HG02588 (cell line): ENCODE data around the gene SLCO4C1.
A peak's percentile ranks its signal among the peaks of the same experiment; 100 is the strongest.

ENCODE experiments used
- ATAC-seq: cut with Tn5 transposase; IDR thresholded peaks from one replicate; pipeline ENCODE4 v1.9.1; 2021; ENCODE audit warnings: mild to moderate bottlenecking, moderate library complexity; ENCODE audit not compliant: unreplicated experiment

Gene SLCO4C1

DNA sequence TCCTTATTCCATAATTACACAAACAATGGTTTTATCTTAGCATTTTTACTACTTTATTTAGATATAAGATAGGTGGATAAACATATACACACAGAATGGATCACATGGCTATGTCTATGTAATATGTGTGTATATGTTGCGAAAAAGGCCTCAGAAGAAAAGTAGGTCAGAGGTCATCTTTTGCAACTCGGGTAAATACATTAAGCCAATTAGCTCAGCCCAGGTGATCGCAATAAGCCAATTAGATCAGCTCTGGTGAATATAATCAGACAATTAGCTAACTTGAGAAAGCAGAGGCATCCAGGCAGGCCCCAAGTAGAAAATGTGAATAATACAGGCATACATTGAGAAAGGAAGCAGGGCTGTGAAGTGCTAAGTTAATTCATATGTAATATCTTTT, 24.3 kb downstream of the SLCO4C1 start:
- no peak for ATAC-seq

DNA sequence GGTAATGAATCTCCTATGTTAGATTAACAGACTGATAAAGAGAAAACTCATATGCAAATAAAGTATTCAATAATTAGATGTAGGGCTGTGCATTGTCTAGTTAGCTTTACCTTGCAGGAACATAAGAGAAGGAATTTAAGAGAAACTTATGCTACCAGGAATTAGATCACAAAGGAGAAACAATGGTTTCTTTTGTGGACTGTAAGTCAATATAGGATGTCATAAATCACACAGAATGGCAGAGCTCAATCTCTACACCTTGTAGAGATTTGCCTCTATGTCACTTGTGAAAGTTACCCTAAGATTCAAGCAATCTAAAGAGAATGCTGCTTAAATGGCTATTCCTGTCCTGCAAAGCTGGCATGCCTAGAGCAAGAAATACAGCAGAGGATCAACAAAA, 26.0 kb downstream of the SLCO4C1 start:
- ATAC-seq: no peak

DNA sequence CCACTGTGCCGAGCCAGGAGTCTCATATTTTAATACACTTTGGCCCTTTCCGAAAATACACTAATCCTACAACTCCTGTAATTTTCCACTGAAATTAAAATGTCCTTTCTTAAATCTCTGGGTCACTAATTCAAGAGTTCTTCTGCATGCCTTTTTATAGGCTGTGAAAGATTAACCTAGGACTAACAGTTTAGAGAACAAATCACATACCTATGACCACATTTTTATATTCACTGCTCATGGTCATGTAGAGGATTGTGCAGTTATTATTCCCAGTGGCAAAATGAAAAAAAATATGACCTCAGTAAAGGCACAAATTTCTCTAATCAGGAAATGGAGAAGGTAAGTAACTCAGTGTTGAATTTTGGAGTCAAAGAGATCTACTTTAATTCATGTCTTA, 33.4 kb downstream of the SLCO4C1 start:
- no peak for ATAC-seq

DNA sequence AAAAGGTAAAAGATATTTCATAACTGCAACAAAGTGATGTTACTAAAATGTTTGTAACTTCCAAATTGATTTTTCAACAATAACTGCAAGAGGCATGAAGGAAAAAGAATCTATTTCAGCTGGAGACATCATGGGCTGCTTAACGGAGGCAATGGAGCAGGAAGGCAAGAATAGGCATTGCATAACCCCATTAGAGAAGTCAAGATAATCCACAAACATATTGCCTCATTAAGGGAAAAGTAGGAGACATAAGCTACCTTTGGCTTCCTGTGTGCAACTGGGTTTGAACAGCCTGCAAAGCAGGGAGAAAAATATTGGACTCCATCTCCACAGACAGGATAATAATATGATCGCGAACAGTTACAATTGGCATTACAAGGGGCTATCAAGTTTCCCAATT, 46.7 kb downstream of the SLCO4C1 start:
- ATAC-seq: no peak

DNA sequence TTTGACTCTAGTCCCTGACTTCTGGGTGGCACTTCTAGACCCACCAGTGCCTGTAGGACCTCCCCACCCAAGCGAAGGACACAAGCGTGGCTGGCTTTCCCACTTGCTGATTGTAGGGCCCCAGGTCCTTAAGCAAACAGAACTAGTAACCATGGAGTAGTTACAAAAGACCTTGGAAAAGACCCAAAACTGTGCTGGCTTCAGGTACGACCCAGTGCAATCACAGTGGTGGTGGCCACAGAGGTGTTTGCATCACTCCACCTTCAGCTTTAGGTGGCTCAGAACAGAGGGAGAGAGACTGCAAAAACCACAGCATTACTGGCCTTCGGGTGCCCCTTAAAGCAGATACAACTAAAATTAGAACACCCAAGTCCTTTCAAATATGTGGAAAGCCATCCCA, 52.9 kb downstream of the SLCO4C1 start:
- ATAC-seq: no peak

DNA sequence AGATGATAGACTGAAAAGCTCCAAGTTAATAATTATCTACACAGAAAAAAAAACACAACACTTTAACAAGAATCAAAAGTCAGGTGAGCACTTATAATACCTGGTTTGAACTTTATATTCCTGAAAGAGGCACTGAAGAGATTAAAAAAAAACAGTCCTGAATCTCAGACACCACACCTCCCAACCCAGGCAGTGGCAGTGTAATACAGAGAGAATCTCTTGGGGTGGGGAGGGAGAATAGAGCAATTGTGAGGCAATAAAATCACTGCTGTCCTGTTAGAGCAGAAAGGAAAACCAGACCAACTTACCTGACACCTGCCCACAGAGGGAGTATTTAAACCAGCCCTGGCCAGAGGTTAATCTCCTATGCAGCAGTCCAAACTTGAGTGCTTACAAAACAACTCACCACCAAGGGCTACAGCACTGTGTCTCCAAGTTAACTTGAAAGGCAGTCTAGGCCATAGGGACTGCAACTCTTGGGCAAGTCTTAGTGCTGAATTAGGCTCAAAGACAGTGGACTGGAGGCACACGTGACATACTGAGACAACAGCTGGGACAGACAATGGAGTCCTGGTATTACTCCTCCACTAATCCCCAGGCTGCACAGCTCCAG, 54.2 kb downstream of the SLCO4C1 start:
- no peak for ATAC-seq

DNA sequence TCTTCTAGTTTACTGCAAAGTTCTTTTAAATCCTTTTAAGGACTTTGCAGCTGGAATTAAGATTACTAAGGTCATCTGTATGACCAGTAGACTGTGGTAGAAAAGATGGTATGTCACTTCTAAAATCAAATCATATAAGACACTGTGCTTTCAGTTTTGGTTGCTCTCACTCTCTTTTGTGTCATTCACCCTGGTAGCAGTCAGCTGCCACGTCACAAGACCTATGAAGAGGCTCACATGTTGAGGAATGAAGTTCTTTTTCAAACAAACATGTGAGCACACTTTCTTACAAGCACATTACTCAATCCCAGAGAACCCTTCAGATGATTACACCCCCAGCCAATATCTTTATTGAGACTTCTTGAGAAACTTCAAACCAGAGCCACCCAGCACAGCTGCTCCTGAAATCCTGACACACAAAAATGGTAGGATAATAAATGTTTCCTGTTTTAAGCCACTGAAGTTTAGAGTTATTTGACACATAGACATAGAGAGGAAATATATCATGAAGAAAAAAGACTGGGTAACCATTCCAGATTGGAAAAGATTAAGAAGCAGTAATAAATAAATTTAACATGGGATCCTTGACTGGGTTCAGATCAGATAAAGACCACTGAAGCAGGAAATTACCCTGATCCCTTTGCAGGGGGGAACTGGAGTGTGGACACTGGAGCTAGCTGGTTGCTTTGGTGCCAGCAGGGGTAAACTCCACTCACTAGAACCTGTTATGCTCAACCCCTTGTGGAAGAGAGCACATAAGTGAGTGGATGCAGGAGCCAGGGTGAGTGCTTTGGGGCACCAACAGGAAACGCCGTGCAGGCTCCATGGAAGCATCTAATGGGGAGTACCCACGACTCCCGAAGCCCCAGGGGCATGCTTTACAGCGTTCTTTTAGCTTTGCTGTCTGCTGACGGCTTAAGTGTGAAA, 64.1 kb downstream of the SLCO4C1 start:
- peak; percentile 81 for ATAC-seq

DNA sequence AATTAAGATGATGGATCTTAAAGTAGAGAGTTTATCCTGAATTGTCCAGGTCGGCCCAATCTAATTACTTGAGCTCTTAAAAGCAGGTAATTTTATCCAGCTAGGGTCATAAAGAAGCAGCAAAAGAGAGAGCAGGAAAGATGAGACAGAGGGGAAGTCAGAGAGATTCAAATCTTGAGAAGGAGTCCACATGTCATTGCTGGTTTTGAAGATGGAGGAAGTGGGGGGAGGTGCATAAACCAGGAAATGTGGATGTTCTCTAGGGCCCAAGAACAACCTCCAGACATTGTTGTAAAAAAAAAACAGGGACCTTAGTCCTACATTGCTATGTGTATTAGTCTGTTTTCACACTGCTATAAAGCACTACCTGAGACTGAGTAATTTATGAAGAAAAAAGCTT, 66.4 kb downstream of the SLCO4C1 start:
- no peak for ATAC-seq

DNA sequence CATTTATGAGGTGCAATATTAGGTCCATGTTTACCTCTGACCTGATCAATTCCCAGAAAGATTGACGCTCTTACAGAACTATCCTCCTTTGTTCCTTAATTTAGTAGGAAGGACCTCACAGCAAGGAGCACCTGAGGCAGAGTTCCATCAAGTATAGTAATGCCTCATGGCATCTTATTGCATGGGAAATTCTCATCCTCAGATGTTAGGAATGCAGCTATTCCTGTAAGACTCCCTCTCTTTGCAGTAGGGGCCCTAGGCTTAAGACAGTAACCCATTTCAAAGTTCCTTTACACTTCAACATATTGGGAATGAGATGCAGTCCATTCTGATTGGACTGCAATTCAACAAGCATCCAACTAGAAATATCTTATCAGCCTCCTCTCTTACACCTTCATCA, 69.8 kb downstream of the SLCO4C1 start:
- ATAC-seq: no peak

DNA sequence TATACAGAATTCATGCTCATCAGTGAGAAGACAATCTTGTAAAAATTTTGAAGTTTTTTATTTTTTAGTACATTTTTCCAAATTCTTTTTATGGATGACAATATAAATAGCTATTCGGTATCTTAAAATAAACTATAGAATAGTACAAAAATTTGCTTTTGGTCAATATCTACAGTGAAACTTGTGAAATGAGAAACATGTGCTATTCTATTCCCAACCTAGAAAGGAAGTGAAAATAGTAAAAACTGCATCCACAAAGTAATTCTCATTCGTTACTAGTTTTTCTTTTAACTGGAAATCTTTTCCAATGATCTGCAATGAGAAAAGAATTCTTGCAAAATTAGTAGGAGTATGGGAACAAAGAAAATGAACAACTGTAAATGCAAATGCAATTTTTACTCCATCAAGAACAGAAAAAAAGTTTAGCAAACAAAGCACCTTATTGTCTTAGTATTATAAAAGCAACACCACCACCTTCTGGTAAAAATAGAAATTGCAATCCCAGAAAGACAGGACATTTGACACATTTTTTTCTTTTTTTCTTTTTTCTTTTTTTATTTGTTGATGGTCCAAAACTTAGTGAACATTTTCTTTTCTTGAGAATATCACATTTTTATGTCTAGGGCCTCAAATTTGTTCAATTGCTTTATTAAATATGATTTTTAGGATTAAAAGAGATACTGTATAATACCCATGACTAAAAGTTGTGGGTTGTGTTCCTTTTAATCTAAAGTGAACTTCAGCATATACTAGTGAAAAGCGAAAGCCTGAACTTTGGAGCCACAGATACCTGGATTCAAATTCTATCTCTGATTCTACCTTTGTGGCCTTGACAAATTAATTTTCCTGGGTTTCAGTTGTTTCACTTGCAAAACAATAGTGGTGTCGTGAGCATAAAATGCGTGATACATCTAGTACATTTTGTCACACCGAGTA, 72.3 kb downstream of the SLCO4C1 start:
- ATAC-seq: no peak

DNA sequence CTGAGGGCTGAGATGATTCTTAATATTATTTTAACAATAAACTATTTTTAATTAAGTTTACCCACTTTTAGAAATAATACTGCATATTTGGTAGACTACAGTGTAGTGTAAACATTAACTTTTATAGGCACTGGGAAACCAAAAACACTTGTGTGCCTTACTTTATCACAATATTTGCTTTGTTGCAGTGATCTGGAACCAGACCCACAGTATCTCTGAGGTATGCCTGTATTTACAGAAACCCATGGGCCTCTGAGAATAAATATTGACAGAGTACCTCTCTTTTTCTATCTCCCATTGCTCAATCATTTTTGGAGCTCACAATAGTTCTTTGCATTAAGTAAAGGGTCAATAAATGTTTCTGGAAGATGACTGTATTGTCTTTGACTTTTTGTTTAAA, 73.3 kb downstream of the SLCO4C1 start:
- no peak for ATAC-seq

DNA sequence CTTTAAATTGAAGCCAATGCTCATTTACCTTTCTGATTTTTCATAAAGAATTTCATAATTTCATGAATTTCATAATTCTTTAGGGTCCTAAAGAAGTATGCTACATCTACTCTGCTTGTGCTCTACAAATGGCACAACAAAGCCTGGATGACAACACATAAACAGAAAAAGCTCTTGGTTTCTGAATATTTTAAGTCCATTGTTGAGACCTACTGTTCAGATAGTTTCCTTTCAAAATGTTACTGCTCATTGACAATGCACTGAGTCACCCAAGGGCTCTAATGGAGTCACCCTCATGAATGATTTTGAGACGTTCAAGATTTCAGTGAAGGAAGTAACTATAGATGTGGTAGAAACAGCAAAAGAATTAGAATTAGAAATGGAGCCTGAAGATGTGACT, 74.1 kb downstream of the SLCO4C1 start:
- ATAC-seq: no peak

DNA sequence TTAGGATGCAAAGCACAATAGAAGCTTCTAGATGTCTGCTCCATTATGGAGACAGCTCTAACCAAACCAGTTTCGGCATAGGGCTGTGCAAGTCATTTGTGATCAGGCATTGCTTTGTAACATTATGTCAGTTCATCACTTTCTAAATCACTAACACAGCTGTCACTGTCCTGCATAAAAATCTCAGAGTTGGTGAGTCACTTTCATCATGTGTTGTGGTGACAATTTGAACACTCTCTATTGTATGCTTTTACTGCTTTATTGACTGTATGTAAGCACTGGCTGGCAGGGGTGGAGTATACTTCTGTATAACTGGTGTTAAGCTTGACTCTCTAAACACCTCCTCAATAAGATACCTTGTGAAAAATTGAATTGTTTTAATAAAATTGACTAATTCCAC, 77.9 kb downstream of the SLCO4C1 start:
- no peak for ATAC-seq

DNA sequence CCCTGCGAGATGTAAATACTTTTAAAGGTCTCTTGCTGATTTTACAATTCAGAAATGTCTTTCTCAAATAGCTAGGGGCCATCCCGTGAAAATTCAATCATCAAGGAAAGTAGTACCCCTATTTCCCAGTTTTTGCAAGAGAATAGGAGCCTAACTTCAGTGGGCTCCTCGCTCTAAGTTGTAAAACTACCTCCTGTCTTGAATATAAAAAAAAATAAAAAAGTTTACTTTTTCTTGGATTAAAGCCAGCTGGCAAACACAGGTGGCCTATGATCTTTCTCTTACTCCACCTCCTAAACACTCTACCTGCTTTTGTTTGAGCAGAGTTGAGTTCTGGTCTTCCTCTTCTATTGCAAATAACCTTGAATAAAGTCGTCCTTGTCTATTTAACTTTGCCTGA, 79.4 kb downstream of the SLCO4C1 start:
- no peak for ATAC-seq

DNA sequence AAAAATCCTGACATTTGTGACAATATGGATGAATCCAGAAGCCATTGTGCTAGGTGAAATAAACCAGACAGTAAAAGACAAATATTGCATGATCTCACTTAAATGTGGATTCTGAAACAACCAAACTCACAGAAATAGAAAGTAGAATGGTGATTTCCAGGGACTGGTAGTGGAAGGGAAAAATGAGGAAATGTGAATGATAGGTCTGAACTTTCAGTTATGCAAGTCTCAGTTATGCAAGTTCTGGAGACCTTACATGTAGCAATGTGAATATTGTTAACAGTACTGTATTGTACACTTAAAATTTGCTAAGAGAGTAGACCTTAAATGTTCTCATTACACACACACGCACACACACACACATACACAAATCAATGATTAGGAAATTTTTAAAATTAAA, 84.9 kb downstream of the SLCO4C1 start:
- ATAC-seq: no peak

DNA sequence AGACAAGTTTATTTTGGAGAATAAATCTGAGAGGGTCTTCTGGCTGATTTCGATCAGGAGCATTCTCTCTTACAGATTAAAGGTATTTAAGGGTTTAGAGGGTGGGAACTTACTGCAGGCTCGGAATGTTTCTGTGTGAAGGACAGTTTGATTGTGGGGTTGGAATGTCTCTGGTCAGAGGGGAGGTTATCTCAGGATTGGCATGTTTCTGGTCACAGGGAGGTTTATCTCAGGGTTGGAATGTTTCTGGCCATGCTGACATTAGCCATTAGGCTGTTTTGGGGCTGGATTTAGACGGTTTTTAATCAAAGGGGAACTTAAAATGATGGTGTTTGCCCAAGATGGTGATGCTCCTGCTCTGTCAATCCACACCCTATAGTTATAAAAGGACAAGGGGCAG, 95.2 kb downstream of the SLCO4C1 start:
- ATAC-seq: no peak

DNA sequence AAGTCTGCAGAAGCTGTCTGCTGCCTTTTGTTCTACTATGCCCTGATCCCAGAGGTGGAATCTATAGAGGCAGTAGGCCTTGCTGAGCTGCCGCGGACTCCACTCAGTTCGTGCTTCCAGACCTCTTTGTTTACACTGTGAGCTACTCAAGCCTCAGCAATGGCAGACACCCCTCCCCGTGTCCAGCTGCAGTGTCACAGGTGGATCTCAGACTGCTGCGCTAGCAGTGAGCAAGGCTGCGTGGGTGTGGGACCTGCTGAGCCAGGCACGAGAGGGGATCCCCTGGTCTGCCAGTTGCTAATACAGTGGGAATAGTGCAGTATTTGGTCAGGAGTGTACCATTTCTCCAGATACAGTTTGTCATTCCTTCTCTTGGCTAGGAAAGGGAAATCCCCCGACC, 99.6 kb downstream of the SLCO4C1 start:
- ATAC-seq: no peak
